Middle frontal gyrus (tissue), 1 donor: ENCODE results near the gene UGP2.
"Not testable (repeated sequence)": the region's sequence is repeated elsewhere in the genome, so short reads cannot be mapped to it uniquely, and the experiment has no call there.

Source experiments
- DNase-seq: peaks from one replicate; pipeline ENCODE4 v3.0.0-alpha.2; 2015; ENCODE audit warnings: low spot score; ENCODE audit errors: extremely low spot score

The UGP2 gene

GRCh38 chr2:63893163-63893562 is 51.5 kb downstream of the UGP2 start:
- no peak for DNase-seq

GRCh38 chr2:63894167-63894566 is 52.5 kb downstream of the UGP2 start:
- no peak for DNase-seq

GRCh38 chr2:63898839-63899238 is 57.1 kb downstream of the UGP2 start:
- DNase-seq = no peak

- no peak for DNase-seq
Observed at GRCh38 chr2:63899639-63900038, 57.9 kb downstream of the UGP2 start.

GRCh38 chr2:63902149-63902548 is 60.5 kb downstream of the UGP2 start:
- no peak for DNase-seq

DNA sequence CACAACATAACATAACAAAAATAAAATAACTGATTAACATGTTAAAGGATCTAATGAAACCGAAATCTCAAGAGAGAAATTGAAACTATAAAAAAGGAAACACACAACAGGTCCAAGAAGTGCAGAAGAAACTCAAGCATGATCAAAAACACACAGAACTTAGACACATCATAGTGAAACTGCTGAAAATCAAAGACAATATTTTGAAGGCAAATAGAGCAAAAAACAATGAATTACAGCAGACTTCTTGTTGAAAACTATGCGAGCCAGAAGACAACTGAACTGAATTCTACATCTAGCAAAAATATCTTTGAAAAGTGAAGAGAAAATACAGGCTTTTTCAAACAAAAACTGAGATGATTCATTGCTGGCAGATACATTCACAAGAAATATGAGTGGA is 61.3 kb downstream of the UGP2 start:
- no peak for DNase-seq

- no peak for DNase-seq
Observed at GRCh38 chr2:63914311-63914710, 72.6 kb downstream of the UGP2 start.

DNA sequence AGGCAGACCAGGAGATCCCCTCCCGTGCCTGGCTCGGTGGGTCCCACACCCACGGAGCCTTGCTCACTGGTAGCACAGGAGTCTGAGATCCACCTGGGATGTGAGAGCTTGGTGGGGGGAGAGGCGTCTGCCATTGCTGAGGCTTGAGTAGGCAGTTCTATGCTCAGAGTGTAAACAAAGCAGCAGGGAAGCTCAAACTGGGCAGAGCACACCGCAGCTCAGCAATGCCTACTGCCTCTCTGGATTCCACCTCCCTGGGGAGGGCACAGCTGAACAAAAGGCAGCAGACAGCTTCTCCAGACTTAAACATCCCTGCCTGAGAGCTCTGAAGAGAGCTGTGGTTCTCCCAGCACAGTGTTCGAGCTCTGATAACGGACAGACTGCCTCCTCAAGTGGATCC is 85.1 kb downstream of the UGP2 start:
- DNase-seq = no peak

GRCh38 chr2:63932104-63932503 is 90.4 kb downstream of the UGP2 start:
- DNase-seq = not testable (repeated sequence)
